WI38 (cell line): ENCODE measurements around the gene RAB26.

ENCODE experiments used
- H3K4me3 ChIP-seq: 2 replicates; pipeline ENCODE4 v1.5.1; 2011; ENCODE audit warnings: low read depth, mild to moderate bottlenecking, control low read depth, low read length
- CTCF ChIP-seq: IDR thresholded peaks from 2 replicates; pipeline ENCODE4 v1.5.1; 2012; ENCODE audit warnings: low read depth, mild to moderate bottlenecking, control low read depth, low read length

The RAB26 gene

DNA sequence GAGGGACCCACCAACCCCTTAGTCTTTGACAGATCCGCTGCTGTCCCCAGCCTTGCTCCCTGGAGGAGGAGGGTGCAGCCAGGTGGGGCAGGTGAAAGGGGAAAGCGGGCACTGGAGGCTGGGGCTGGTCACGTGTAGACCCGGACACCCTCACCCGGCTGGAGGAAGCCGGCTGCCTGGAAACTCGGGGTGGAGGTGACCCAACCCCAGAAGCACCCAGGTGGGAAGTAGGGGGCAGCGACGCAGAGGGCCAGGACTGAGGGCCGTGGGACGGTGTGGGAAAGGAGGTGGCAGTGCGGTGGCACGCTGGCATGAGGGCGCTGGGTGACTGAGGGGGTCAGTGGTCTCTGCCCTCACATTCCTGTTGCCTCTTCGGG is 9.8 kb downstream of the RAB26 start:
- no peak overlapping the region for H3K4me3 ChIP-seq
- no peak for TF ChIP-seq CTCF

GRCh38 chr16:2159175-2159838 is 10.9 kb downstream of the RAB26 start:
- H3K4me3 ChIP-seq = no peak overlapping the region
- no peak for TF ChIP-seq CTCF

GRCh38 chr16:2160915-2161551 is 12.6 kb downstream of the RAB26 start:
- H3K4me3 ChIP-seq = no peak overlapping the region
- TF ChIP-seq CTCF = no peak

- H3K4me3 ChIP-seq = no peak overlapping the region
- no peak for TF ChIP-seq CTCF
These were observed 13.5 kb downstream of the RAB26 start for GRCh38 chr16:2161911-2162310.

DNA sequence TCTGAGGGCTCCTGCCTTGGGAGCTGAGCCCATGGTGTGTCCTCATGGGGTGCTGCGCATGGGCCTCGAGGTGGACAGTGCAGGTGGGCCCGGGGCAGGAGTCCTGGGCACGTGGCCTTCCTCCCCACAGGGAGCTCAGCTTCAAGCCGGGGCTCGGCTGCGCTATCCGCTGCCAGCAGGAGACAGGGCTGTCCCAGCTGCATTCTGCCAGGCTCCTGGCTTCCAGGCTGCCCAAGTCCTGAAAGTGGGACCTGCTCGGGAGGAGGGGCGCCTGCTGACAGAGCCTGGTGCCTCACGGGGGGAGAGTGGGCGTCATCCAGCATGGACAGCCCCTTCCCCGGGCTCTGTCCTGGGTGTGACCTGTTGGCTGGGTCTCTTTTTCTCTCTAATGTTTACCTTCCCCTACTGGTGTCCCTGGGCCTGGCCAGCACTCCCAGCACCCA is 14.3 kb downstream of the RAB26 start:
- no peak overlapping the region for H3K4me3 ChIP-seq
- no peak for TF ChIP-seq CTCF

DNA sequence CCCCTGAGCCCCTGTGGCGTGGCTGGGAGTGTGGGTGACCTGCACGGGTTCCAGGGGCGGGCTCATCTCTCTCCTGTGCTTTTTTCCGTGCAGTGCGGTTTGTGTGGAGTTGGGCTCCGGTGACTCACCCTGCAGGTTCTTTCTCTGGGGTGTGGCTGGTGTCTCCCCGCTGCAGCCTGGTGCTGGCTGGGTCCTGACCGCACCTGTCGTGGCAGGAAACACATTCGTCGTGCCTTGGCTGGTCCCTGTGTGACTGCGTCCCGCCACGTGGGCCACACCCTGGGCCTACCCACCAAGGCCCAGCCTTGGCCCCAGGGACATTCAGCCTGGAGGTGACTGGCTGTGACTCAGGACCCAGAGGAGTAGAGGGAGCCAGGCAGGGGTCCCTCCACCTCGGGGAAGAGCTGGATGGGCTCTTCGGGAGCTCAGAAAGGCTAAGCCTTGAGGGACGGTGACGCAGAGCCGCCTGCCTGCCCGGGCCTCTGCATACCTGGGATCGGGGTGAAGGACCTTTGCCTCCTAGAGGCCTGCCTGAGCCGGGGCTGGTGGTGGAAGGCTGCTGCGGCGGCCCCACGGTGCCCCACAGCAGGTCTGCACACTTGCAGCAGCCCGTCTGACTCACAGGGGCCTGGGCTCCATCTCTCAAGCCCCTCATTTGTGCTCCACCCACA is 14.9 kb downstream of the RAB26 start:
- no peak for TF ChIP-seq CTCF

DNA sequence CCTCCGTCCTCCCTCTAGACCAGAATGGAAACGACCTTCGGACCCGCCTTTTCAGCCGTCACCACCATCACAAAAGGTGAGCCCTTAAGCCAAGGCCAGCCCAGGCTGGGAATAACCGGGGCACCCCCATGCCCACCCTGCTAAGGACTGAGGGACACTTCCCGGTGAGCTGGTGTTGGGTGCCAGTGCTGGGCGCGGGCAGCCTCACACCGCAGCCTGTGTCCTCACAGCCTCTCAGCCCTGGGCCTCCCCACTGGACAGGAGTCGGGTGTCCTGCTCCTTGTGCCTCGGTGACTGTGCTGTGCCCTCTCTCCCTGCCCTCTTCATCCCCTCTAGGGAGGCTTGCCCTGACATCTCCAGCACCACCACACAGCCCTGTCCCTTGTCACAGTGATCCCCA is 17.4 kb downstream of the RAB26 start:
- no peak overlapping the region for H3K4me3 ChIP-seq
- TF ChIP-seq CTCF = no peak

More for the DNA sequence above, 14.9 kb downstream of the RAB26 start:
- H3K4me3 ChIP-seq = no peak overlapping the region
